ENCODE data around the gene ECSIT.
A peak's percentile ranks its signal among the peaks of the same experiment; 100 is the strongest.
"Not testable (repeated sequence)": the region's sequence is repeated elsewhere in the genome, so short reads cannot be mapped to it uniquely, and the experiment has no call there.

The ECSIT gene

GRCh38 chr19:11528551-11529341 lies at the start of gene ECSIT:
ECSIT (minus strand) TSS chr19:11529134; CDS start chr19:11519170, 9,964 bp downstream.
- peak; percentile 99 for DNase-seq (ENCODE audit: low spot score)

GRCh38 chr19:11577451-11578257 lies 48.7 kb upstream of the ECSIT start, which contains the start of gene ACP5:
ACP5 (minus strand) TSS chr19:11577645; CDS start chr19:11577317, 328 bp downstream.
- DNase-seq (ENCODE audit: low spot score), result no peak

- DNase-seq (ENCODE audit: low spot score), result no peak
These were observed 47.3 kb upstream of the ECSIT start for GRCh38 chr19:11576227-11576626.

GRCh38 chr19:11574689-11575088 lies 45.8 kb upstream of the ECSIT start:
- no peak for DNase-seq (ENCODE audit: low spot score)

- not testable (repeated sequence) for DNase-seq (ENCODE audit: low spot score)
These were observed 44.8 kb upstream of the ECSIT start for GRCh38 chr19:11573763-11574162.

- not testable (repeated sequence) for DNase-seq (ENCODE audit: low spot score)
These were observed 44.4 kb upstream of the ECSIT start for GRCh38 chr19:11573354-11573753.

GRCh38 chr19:11570039-11570462 lies 41.1 kb upstream of the ECSIT start:
- no peak for DNase-seq (ENCODE audit: low spot score)

GRCh38 chr19:11566164-11566563 lies 37.2 kb upstream of the ECSIT start:
- DNase-seq (ENCODE audit: low spot score), result no peak

- DNase-seq (ENCODE audit: low spot score), result not testable (repeated sequence)
These were observed 36.7 kb upstream of the ECSIT start for GRCh38 chr19:11565649-11565980.

- DNase-seq (ENCODE audit: low spot score), result not testable (repeated sequence)
These were observed 35.3 kb upstream of the ECSIT start for GRCh38 chr19:11564082-11564807.

- no peak for DNase-seq (ENCODE audit: low spot score)
These were observed 34.6 kb upstream of the ECSIT start for GRCh38 chr19:11563532-11563931.

GRCh38 chr19:11560404-11561051 lies 31.6 kb upstream of the ECSIT start:
- DNase-seq (ENCODE audit: low spot score), result peak; percentile 78

GRCh38 chr19:11558881-11559828 lies 30.2 kb upstream of the ECSIT start, which contains the start of gene ELOF1:
ELOF1 (minus strand) TSS chr19:11559230; CDS start chr19:11554347, 4,883 bp downstream.
- DNase-seq (ENCODE audit: low spot score), result peak; percentile 99

GRCh38 chr19:11556634-11557420 lies 27.9 kb upstream of the ECSIT start:
- DNase-seq (ENCODE audit: low spot score), result no peak

GRCh38 chr19:11555246-11555645 lies 26.3 kb upstream of the ECSIT start:
- DNase-seq (ENCODE audit: low spot score), result peak; percentile 44

- no peak for DNase-seq (ENCODE audit: low spot score)
These were observed 25.2 kb upstream of the ECSIT start for GRCh38 chr19:11554160-11554559.

- DNase-seq (ENCODE audit: low spot score), result no peak
These were observed 23.9 kb upstream of the ECSIT start for GRCh38 chr19:11552666-11553372.

GRCh38 chr19:11551603-11552235 lies 22.8 kb upstream of the ECSIT start:
- no peak for DNase-seq (ENCODE audit: low spot score)

- no peak for DNase-seq (ENCODE audit: low spot score)
These were observed 21.3 kb upstream of the ECSIT start for GRCh38 chr19:11550265-11550664.
